Liver (tissue), 3 donors: ENCODE data around the gene TRAK2.

Source experiments
- EGR1 ChIP-seq, 2 donors: IDR thresholded peaks; 2 replicates each; pipeline ENCODE4 v1.6.1; 2016 to 2018; ENCODE audit warnings: antibody characterized with exemption in 2 of 2, low read depth in 2 of 2
- GABPA ChIP-seq, 2 donors: IDR thresholded peaks in 1 of 2; conservative IDR thresholded peaks in 1 of 2; 2 replicates each; pipeline ENCODE4 v1.6.1; 2016; ENCODE audit warnings: antibody characterized with exemption in 2 of 2, mild to moderate bottlenecking in 1 of 2, moderate library complexity in 1 of 2
- JUND ChIP-seq, 2 donors: IDR thresholded peaks; 2 replicates each; pipeline ENCODE4 v1.6.1; 2016; ENCODE audit warnings: antibody characterized with exemption in 2 of 2
- SP1 ChIP-seq: IDR thresholded peaks from 2 replicates; pipeline ENCODE4 v1.6.1; 2018; ENCODE audit warnings: antibody characterized with exemption, mild to moderate bottlenecking
- TAF1 ChIP-seq: conservative IDR thresholded peaks from 2 replicates; pipeline ENCODE4 v1.6.1; 2016; ENCODE audit warnings: antibody characterized with exemption, mild to moderate bottlenecking
- TF ChIP-seq, protein P1 (sequence below): fragments of 150-350 bp; IDR thresholded peaks from 2 replicates; pipeline ENCODE4 v1.5.1; 2017; ENCODE audit warnings: improper control_type of control experiment, low read depth, low read length; ENCODE audit not compliant: missing input control
- TF ChIP-seq, protein P2 (sequence below): IDR thresholded peaks from 2 replicates; pipeline ENCODE4 v1.6.1; 2016; ENCODE audit warnings: antibody characterized with exemption
- TF ChIP-seq, protein P3 (sequence below): IDR thresholded peaks from 2 replicates; pipeline ENCODE4 v1.6.1; 2016; ENCODE audit warnings: antibody characterized with exemption
- donor health status: healthy.
- donor health status: healthy.

DNA sequence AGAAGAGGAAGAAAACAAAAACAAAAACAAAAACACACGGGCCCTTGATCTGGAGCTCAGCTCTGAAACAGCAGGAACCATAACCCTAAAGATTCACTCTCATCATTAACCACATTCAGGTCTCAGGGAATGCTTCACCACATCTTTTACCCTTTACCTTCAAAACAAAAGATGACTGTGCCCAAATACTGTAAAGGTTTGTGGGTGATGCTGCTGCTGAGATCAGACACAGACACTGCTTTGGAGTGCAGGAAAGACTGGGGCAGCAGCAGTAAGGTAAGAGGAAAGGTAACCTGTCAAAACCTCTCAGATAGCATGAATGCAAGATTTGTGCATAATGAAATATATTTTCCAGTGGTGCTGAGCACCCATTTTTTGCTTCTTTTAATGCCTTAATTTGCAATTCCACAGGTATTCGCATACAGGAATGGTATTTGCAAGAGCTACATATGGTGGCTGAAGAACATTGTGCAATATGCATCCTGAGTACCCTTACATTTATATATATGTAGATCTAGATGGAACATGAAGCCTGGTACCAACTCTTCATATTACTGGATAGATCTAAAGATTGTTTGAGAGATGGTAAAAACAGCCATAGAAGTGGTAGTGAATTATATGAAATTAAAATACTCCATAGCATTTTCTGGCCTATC is 90.1 kb downstream of the TRAK2 start:
- TF ChIP-seq, protein P1, sequence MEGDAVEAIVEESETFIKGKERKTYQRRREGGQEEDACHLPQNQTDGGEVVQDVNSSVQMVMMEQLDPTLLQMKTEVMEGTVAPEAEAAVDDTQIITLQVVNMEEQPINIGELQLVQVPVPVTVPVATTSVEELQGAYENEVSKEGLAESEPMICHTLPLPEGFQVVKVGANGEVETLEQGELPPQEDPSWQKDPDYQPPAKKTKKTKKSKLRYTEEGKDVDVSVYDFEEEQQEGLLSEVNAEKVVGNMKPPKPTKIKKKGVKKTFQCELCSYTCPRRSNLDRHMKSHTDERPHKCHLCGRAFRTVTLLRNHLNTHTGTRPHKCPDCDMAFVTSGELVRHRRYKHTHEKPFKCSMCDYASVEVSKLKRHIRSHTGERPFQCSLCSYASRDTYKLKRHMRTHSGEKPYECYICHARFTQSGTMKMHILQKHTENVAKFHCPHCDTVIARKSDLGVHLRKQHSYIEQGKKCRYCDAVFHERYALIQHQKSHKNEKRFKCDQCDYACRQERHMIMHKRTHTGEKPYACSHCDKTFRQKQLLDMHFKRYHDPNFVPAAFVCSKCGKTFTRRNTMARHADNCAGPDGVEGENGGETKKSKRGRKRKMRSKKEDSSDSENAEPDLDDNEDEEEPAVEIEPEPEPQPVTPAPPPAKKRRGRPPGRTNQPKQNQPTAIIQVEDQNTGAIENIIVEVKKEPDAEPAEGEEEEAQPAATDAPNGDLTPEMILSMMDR: no peak
- TF ChIP-seq EGR1 (IDR thresholded peaks at IDR 0.05; ENCODE audit: low read depth in 2 of 2) (no peak), JUND (IDR thresholded peaks at IDR 0.05) (no peak), GABPA (IDR thresholded peaks at IDR 0.05 in 1 of 2, conservative IDR thresholded peaks at IDR 0.05 in 1 of 2) (no peak), TAF1 (no peak), SP1 (no peak)
- TF ChIP-seq, protein P2, sequence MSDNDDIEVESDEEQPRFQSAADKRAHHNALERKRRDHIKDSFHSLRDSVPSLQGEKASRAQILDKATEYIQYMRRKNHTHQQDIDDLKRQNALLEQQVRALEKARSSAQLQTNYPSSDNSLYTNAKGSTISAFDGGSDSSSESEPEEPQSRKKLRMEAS: no peak
- TF ChIP-seq, protein P3, sequence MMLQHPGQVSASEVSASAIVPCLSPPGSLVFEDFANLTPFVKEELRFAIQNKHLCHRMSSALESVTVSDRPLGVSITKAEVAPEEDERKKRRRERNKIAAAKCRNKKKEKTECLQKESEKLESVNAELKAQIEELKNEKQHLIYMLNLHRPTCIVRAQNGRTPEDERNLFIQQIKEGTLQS: no peak
